ENCODE measurements around the gene CYSRT1.
A peak's percentile ranks its signal among the peaks of the same experiment; 100 is the strongest.

CYSRT1 gene

GRCh38 chr9:137227054-137227852, 2.3 kb downstream of the CYSRT1 start, which contains the start of gene RNF224:
RNF224 (plus strand) TSS chr9:137227502; CDS start chr9:137228336, 834 bp downstream.
- DNase-seq, result peak; percentile 51 to 79 (median 69)

GRCh38 chr9:137227853-137228505, 3.0 kb downstream of the CYSRT1 start:
- DNase-seq, result no peak

- DNase-seq, result no peak
Measured at GRCh38 chr9:137228506-137228967, 3.6 kb downstream of the CYSRT1 start.

GRCh38 chr9:137228968-137229896, 4.3 kb downstream of the CYSRT1 start:
- DNase-seq, result no peak

GRCh38 chr9:137229903-137230704, 5.1 kb downstream of the CYSRT1 start:
- no peak for DNase-seq

- DNase-seq, result no peak
Measured at GRCh38 chr9:137230705-137231371, 5.9 kb downstream of the CYSRT1 start, which contains the start of gene SLC34A3. SLC34A3 (plus strand) TSS chr9:137230901; CDS start chr9:137231703, 802 bp downstream.

GRCh38 chr9:137231372-137232039, 6.5 kb downstream of the CYSRT1 start:
- no peak for DNase-seq

GRCh38 chr9:137232101-137232500, 7.1 kb downstream of the CYSRT1 start:
- DNase-seq, result no peak

GRCh38 chr9:137232510-137232909, 7.5 kb downstream of the CYSRT1 start:
- DNase-seq, result no peak

GRCh38 chr9:137233143-137233980, 8.4 kb downstream of the CYSRT1 start:
- DNase-seq, result no peak

GRCh38 chr9:137234055-137234697, 9.2 kb downstream of the CYSRT1 start:
- DNase-seq, result no peak

- DNase-seq, result no peak
Measured at GRCh38 chr9:137234758-137235423, 9.9 kb downstream of the CYSRT1 start.

- DNase-seq, result no peak
Measured at GRCh38 chr9:137235424-137236237, 10.7 kb downstream of the CYSRT1 start.

- DNase-seq, result peak; percentile 75 to 93 (median 87)
Measured at GRCh38 chr9:137236238-137236935, 11.4 kb downstream of the CYSRT1 start.

- DNase-seq, result no peak
Measured at GRCh38 chr9:137236936-137237421, 12.0 kb downstream of the CYSRT1 start.

GRCh38 chr9:137237759-137238726, 13.1 kb downstream of the CYSRT1 start:
- DNase-seq, result no peak

All from activated naive CD4-positive, alpha-beta T cell (primary cell).